ENCODE results near the gene MEI4.

DNA sequence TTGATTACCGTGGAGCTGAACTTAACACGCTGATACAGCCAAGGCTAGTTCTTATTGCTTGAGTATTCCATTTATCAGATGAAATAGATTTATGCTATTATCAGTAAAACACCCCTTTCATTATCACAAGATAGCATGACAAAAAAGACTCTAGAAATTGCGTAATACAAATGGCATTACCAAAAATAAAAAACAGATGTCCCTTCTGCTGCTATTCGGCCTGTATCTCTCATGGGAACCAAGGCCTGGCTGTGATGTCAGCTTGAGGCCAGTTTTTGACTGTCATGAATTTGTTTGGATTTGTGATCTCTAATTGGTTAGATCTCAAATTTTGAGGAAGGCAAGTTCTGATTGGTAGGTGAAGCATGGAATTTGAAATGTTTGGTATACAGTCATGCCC is 25.2 kb downstream of the MEI4 start:
- TF ChIP-seq, protein P1, sequence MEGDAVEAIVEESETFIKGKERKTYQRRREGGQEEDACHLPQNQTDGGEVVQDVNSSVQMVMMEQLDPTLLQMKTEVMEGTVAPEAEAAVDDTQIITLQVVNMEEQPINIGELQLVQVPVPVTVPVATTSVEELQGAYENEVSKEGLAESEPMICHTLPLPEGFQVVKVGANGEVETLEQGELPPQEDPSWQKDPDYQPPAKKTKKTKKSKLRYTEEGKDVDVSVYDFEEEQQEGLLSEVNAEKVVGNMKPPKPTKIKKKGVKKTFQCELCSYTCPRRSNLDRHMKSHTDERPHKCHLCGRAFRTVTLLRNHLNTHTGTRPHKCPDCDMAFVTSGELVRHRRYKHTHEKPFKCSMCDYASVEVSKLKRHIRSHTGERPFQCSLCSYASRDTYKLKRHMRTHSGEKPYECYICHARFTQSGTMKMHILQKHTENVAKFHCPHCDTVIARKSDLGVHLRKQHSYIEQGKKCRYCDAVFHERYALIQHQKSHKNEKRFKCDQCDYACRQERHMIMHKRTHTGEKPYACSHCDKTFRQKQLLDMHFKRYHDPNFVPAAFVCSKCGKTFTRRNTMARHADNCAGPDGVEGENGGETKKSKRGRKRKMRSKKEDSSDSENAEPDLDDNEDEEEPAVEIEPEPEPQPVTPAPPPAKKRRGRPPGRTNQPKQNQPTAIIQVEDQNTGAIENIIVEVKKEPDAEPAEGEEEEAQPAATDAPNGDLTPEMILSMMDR (IDR thresholded peaks at IDR 0.05) = no peak
- TF ChIP-seq EP300 (IDR thresholded peaks at IDR 0.05) = no peak
- TF ChIP-seq POLR2A (IDR thresholded peaks at IDR 0.05) = no peak
- TF ChIP-seq POLR2AphosphoS5 (IDR thresholded peaks at IDR 0.05) = no peak

All from upper lobe of left lung (tissue), 4 donors.